Measurements from ENCODE around the gene AKNAD1.
"Not testable (repeated sequence)": the region's sequence is repeated elsewhere in the genome, so short reads cannot be mapped to it uniquely, and the experiment has no call there.

The AKNAD1 gene, protein sequence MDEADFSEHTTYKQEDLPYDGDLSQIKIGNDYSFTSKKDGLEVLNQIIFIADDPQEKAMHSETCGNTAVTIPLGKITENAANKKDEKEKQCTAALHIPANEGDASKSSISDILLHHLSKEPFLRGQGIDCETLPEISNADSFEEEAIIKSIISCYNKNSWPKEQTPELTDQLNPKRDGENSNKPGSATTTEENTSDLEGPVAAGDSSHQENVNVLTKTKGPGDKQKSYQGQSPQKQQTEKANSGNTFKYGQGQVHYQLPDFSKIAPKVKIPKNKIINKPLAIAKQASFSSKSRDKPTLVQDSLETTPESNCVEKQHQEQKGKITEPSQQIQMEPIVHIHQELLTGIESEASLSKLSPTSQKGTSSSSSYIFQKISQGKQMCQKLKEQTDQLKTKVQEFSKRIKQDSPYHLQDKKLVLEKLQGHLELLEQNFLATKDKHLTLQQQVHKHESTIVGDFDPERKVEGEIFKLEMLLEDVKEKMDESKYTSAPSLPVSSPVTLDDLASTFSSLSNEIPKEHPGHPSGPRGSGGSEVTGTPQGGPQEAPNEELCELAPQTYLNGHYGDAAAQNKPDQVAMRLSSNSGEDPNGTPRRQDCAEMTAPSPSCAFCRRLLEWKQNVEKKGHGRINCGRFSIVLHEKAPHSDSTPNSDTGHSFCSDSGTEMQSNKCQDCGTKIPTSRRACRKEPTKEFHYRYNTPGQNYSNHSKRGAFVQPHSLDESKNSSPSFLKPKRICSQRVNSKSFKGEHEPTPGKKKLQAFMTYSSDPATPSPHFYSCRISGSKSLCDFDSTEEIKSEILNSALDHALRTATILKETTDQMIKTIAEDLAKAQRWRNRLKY

DNA sequence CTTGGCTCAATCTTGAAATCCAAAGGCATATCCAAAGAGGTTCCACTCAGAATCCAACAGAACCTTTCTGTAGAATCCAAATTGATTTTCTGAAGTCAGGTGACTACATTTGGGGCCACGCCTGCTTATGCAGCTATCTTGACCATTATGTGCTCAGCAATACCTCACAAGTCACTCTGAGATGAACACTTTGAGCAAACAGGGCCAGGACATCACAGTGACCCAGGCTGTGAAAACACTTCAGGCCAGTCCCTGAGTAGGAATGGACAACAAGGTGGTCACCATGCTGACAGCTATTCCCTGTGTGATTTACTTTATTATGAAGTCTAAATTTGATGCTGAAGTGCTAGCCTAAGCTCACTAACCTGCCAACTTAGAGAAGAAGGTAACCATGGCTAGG lies at the start of gene AKNAD1:
TSS of gene AKNAD1 (minus strand) at position 101 of the 400 bp plus-strand sequence. CDS start 4,430 bp downstream, outside the sequence.
- no peak for DNase-seq (ENCODE audit: low read depth)

DNA sequence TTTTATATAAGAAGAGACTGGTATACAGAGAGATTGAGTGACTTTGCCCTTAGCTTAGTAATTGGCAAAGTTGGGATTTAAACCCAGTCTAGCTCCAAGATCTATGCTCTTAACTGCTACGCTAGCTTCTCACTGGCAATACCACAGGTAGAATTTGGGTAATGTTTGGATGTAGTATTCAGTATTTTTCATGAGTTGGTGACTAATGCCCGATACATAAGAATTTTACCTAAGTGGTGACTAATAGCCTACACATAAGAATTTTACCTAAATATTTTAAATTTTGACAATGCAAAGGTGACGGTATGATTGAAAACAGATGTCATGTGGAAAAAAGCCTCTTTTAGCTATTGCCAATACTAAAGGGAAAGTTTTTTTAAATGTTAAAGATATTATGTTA lies 44.2 kb upstream of the AKNAD1 start:
- DNase-seq (ENCODE audit: low read depth), result no peak

DNA sequence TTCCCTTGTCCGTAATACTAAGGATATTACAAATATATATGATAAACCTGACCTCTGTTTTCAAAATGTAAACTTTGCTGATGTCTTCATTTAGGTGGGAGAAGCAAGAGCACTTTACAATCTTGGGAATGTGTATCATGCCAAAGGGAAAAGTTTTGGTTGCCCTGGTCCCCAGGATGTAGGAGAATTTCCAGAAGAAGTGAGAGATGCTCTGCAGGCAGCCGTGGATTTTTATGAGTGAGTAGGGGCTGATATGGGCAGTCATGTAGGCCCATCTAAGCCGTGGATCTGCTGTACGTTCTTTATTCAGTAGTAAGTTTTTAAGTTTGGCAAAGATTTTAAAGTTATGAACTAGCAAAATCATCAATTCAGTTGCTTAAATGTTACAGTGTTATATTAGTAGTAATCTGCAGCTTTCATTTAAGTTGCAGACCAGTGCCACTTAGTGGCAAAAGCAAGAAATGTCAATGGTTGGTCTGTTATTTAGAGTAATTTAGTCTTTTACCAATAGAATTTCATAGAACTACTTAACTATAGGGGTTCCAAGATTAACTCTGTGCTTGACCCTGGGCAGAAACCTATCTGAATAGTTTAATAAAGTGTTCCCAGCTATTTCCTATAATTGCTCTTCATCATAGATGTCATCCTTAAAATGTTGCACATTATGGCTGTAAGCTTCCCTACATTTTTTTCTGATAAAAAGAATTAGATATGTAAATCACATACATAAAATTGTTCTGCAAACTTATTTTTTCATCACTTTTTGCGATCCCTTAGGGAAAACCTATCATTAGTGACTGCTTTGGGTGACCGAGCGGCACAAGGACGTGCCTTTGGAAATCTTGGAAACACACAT lies 41.2 kb upstream of the AKNAD1 start:
- no peak for DNase-seq (ENCODE audit: low read depth)

DNA sequence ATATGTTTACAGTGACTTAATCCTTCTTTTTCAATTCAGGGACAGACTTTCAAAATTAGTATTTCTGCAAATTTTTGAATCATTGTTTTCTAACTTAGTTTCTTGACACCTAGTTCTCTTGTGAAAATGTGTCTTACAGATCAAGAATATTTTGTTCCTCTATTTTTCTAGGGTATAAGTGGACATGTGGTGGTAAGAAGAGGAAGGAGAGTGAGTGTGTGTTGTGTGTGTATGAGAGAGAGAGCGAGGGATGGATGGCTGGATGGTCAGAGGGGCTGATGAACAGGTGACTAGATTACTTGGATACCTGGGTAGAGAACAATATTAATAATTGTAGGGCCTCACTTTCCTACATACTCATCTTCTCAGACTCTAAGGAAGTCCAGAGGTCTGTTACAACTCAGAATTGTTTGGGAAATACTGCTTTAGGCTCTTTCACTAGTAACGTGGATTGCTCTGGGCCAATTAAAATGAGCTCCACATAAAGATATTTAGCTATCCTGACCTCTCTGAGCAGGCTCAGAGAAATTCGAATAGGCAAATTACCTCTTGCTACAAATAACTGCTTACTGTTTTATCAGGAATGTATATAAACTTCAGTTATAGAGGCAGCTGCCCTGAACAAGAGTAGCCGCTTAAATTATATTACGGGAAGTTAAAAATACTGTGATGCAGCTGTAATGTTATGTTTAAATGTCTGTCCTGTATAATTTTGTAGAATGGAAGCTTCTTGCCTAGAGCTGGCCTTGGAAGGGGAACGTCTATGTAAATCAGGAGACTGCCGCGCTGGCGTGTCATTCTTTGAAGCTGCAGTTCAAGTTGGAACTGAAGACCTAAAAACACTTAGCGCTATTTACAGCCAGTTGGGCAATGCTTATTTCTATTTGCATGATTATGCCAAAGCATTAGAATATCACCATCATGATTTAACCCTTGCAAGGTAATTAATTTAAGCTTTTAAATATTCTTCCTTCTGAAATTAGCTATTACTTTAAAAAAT lies 39.6 kb upstream of the AKNAD1 start:
- DNase-seq (ENCODE audit: low read depth), result no peak

DNA sequence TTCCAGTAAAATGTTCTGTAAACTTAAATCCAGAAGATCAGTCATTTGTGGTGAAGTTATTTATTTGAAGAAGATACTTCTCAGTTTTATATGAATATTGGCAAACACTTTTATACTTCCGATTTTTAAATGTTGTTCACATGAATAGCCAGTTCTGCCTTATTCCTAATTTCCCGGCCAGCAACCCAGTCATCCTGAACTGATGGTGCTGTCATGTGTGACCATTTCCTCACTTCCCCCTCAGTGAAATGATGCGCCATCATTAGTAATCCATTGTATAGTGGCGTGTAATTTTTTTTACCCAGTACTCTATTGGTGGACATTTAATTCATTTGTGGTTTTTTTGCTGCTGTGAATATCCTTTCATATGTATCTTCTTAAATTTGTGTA lies 36.2 kb upstream of the AKNAD1 start:
- DNase-seq (ENCODE audit: low read depth), result no peak

DNA sequence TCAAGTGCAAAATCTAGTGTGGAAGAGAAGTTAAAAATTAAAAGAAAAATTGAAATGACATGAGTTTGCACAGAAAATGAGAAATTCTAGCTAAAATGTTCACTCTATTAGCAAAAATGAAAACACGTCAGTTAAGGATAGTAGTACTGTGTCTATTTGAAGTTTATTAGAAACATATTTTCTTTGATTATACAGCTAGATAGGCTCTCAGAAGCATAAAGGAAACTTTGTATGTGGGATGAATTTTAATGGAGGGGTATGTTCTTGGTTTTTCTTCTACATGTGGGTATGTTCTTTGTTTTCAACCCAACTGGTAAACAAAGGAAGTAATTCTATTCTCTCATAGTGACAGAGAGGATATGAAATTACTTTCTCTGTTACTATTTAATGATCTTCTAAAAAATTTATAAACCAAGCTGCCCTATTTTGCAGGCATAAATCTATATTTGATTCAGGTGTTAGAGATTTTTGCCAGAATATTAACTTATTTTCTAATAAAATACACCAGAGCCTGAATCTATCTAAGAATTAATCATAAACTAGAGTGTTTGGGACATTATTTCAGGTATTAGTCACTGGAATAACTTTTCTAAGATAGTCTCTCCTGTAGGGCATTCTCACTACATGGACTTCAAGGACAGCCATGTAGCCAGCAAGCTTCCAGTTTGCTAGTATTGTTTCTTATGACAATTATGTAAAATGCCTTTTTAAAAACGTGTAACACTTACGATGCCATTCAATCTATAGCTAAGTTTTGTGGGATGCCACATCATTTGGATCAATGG lies 35.7 kb upstream of the AKNAD1 start:
- no peak for DNase-seq (ENCODE audit: low read depth)

DNA sequence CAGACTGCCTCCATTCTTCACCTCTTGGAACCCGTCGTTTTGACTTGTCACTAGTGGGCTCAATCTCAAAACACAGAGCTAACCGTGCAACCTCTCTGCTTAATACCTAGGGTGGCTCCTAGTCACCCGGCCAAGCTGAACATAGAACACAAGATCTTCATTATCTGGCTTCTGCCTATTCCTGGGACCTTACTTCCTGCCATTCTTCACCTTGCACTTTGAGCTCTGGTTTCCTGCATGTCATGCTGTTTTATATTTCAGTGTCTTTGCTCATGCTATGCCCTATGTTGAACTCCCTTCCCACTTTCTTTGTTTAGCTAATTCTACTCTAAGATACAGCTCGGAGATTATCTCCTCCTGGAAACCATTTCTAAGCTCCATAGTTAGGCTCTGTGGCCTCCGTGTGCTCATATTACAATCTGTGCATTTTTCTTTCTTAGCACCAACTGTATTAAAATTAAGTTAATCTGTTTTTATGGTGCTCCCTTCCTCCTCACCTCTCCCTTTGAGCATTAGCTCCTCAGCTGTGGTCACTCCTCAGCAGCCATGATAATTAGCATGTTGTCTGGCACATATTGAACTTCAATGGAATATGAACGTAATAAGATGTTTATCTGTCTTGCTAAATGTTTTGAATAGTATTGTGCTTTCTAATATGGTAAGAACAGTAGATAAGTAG lies 33.0 kb upstream of the AKNAD1 start:
- DNase-seq (ENCODE audit: low read depth), result no peak

DNA sequence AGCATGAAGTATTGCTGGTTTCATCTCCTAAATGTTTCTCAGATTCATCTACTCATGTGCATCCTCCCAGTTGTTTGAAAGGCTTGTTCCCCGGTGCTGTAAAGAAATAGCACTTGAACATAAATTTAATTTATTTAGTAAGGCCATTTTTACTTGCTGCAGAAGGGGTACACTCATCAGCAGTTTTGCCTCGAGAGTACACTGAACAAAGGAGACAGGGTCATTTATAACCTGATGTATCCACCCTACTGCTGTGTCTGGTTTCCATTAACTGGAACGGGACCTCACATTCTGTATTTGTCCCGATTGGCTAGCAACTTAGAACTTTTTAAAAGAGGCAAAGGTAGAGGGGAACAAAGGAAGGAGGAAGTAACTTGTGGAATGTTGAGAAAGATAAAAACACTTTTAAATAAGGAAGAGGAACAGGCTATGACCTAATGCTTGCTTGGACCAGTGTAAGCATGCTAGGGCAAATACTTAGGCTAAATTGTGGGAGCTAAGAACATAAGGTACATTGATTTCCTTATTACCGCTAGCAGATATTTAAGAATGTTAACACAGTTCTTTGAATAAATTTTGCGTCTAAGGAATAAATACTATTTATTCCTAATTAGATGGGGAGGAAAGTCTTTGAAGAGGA lies 32.2 kb upstream of the AKNAD1 start:
- not testable (repeated sequence) for DNase-seq (ENCODE audit: low read depth)

DNA sequence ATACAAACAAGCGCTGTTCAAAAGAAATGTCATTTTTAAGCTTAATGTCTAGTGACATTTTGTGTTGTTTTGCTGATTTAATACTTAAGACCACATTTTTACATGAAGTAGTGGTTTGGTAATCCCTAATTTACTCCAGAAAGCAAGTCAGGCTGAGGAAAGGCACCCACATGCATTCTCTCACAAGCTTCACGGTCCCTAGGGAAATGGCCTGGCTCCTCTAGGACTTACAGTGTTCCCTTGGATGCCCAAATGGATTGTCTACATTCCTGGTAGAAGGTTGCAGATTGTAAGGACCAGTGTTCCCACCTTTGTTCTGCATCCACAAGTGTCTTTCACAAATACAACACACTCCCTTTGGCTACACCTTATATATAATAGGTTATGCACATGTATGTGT lies 29.4 kb upstream of the AKNAD1 start:
- DNase-seq (ENCODE audit: low read depth), result no peak

DNA sequence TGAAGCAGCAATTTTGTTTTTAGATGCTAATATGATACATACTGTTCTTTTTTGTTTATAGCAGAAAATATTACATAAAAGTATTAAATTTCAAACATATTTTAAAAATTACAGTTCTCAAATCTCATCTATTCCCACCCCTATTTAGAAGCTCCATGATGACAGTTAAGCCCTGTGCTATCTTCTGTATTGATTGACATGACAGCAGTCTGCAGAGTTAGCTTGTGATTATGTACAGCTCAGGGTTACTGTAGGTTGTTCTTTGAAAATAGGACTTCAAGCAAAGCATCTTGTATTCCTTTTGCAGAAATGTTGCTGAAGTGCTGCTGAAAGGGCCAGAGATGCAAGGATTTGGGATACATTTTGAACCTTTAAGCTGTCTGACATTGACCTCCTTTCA lies 28.1 kb upstream of the AKNAD1 start:
- no peak for DNase-seq (ENCODE audit: low read depth)

DNA sequence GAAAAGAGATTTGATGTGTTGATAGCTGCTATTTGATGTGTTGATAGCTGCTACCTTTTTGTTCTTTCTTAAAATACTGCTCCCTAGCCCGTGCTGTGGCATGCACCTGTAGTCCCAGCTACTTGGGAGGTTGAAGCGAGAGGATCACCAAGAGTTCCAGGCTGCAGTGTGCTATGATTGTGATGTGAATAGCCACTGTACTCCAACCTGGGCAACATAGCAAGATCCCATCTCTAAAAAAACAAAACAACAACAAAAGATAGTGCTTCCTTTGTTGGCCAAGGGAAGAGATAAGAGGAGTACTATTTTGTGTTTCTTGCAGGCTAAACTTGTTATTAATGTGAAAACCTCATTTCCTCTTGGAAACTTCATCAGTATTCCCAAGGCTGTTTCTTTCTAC lies 25.9 kb upstream of the AKNAD1 start:
- DNase-seq (ENCODE audit: low read depth), result no peak

DNA sequence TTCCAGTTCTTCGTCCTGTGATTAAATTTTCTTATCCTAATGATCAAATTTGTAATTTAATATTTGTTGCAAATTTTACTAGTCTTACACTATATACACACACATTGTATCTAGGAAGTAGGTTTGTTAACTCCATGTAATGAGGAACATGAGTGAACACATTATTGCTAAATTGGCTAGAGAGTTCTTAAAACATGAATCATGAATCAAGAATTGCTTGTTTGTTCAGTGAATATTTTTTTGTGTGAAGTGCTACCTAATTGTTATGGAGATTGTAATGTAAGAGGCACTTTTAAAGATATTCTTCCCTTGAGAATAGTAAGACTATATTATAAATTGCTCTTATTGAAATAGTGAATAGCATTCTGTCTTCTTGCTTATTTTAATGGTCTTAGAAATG lies 24.5 kb upstream of the AKNAD1 start:
- DNase-seq (ENCODE audit: low read depth), result no peak

DNA sequence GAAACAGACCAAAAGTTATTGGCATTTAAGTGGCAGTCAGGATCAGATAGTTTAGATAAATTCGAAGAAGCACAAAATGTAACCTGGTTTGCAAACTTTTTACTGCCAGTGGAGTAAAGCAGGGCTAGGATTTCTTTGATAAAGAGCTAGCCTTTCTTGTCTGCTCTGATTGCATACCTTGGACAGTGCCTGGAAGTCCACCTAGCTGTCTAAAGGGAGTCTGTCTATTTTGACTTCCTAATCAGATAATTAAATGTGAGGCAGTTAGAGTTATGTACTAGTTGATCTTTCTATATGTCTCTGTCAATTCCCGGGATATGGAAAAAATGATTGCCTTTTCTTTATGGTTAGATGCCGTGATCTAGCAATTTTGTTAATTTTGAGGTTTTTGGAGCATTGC lies 24.0 kb upstream of the AKNAD1 start:
- DNase-seq (ENCODE audit: low read depth), result no peak

DNA sequence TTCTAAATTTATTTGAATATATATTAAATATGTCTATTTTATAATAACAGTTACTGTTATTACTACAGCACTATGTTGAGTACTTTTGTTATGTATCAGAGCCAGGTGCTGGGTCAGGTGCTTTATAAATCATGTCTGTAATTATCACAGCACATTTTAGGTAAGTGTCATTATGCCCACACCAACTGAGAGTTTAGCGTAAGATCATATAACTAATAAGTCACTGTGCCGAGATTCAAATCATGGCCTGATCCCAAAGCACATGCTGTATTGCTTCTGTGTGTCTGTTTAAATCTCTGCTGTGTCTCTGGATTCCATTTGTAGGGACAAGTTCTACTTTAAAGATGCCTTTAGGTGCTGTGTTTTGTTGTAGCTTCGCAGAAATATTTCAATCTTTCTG lies 21.8 kb upstream of the AKNAD1 start:
- no peak for DNase-seq (ENCODE audit: low read depth)

DNA sequence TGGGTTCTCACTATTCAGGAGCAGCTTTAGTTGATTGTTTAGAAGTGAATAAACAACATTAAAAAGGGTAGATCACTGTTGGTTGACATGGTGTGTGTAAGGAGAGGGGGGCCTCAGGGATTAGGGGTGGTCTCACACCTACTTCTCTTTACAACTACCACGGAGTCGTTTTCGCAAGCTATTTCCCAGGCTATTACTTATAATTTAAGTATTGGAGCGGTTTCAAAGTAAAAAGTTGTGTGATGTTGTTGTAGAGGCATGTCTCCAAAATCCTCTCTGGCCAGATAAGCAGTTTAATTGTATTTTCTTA lies 21.2 kb upstream of the AKNAD1 start:
- DNase-seq (ENCODE audit: low read depth), result no peak

DNA sequence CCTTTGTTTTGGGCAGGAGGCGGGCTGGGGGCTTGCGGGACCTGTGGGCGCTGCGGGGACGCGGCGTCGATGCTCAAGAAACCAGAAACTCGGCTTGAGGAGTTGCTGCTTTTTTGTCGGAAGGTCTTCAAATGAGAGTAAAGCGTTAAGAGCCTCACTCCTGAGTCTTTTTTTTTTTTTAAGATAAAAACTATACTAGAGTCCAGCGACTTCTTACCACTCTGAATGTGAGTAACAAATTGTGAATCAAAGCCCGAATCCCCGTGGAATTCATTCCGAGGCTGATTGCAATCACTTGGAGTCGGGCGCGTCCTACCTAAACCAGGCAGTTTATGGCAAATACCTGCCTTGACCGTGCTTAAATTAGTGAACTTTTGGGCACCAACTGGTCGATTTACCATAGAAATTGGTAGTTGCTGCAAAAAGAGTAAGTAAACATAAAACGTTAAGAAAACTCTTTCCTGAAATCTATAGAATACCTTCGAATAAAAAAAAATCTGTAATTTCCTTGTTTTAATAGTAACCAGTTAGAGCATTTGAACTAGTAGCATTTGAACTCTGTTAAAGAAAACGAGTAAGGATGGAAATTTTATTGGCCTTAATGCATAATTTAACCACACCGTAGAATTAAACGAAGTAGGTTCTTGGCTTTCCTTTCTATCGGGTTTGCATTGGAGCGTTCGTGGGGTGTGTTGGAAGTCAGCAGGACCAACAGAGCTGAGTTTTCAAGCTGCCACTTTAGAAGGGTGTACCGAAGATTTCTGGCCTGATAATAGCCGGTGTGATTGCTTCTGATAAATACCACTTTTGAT lies 20.7 kb upstream of the AKNAD1 start:
- no peak for DNase-seq (ENCODE audit: low read depth)

DNA sequence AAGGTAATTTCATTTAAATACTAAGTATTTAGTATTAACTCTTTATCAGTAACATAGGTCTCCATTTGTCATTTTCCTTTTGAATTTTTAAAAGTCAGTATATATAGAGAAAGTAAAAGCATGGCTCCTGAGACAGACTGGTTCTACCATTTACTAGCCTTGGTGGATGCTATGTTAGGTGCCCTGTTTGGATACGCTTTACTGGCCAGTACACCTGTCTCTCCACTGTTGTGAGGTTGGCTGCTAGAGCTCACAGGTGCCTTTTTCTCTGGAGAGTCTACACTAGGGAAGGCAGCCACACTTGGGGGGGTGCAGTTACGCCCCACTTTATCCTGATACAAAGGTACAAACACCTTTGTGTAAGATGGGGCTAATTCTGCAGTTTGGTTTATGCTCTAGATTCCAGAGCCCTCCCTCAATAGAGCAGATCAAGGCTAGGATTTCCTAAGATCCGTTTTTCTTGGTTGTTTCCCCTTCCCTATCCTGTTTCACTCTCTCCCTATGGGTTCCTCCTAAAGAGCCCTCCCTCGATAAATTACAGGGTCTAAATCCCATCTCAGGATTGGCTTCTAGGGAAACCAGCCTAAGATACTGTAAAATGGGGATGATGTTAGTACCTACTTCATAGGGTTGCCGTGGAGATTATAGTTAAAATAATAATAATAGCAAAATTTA lies 14.3 kb upstream of the AKNAD1 start:
- DNase-seq (ENCODE audit: low read depth), result no peak

DNA sequence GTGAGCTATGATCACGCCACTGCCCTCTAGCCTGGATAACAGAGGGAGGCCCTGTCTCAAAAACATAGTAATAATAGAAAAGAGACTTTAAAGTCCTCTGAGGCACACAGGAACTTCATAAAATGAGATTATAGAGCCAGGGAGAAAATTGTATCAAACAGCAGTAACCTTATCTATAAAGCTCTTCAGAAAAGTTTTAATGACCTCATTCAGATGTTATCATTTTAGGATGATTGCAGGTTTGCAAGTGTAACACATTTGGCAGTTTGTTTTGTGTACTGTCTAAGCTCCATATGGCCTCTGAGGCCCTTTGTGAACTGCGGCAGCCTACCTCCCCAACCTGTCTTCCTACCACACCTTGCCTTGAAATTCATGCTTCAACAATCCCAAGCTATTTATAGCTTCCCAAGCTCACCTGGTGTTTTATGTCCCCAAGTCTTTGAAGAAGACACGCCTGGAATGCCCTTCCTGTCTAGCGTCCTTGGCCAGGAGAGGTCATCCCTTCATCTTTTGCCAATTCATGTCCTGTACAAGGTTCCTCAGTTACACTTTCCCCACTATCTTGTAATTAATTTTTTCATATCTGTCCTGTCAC lies 8.5 kb upstream of the AKNAD1 start:
- no peak for DNase-seq (ENCODE audit: low read depth)
